AG09319 (cell line): ENCODE results near the gene SCAF11.

Experiments used
- DNase-seq: peaks from one replicate; pipeline ENCODE4 v3.0.0-alpha.2; 2010; ENCODE audit warnings: low read depth; ENCODE audit errors: extremely low read depth
- CTCF ChIP-seq: IDR thresholded peaks from 2 replicates; pipeline ENCODE4 v1.5.1; 2011; ENCODE audit warnings: low read depth, mild to moderate bottlenecking, inconsistent platforms, low read length, moderate library complexity

SCAF11 gene

GRCh38 chr12:45890276-45890675 is 100.1 kb downstream of the SCAF11 start:
- no peak for TF ChIP-seq CTCF
- no peak for DNase-seq

DNA sequence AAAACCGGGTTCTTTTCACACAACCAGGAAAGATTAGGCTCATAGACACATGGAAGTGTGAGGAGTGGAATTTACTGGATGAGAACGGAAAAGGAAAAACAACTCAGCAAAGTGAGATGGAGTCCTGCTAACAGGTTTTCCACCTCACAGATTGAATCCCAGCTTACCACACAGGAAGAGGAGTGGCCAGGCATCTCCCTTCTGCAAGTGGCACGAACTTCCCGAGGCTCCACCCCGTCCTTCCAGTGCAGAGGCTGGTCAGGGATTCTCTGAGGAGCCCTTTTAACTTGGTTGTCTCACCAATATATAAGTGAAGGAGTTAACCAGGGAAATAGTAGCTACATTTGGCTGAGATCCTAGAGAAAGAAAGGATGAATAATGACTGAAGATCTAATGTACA is 102.8 kb downstream of the SCAF11 start:
- no peak for DNase-seq
- no peak for TF ChIP-seq CTCF

- TF ChIP-seq CTCF: no peak
- DNase-seq: no peak
Observed at GRCh38 chr12:45886685-45887084, 103.7 kb downstream of the SCAF11 start.

GRCh38 chr12:45883187-45883586 is 107.2 kb downstream of the SCAF11 start:
- no peak for TF ChIP-seq CTCF
- no peak for DNase-seq

- DNase-seq: no peak
- TF ChIP-seq CTCF: no peak
Observed at GRCh38 chr12:45880533-45880932, 109.8 kb downstream of the SCAF11 start.

GRCh38 chr12:45879363-45879895 is 110.9 kb downstream of the SCAF11 start:
- no peak for TF ChIP-seq CTCF
- DNase-seq: no peak

DNA sequence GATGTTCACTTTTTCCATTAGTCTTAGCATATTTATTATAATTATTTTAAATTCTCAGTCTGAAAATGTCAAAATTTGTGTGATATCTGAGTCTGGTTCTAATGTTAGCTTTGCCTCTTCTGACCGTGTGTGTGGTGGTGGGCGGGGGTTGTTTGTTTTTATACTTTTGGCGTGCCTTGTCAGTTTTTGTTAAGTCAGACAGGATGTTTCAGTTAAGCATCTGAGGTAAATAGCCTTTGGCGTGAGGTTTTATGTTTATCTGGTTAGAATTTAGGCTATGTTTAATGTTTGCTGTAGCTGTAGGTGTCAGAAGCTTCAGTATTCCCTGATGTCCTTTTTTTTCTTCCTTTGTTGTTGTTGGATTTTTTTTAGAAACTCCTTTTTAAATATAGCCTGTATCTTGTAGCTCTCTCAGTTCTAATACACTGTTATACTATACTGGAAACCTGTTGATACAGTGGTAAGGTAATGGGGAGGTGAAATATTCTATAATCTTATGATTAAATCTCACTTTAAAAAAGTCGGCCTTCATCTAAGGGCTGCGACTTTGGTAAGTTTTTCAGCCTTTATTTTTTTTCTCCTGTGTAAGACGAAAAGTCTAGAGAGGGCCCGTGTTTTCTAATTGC is 111.6 kb downstream of the SCAF11 start:
- TF ChIP-seq CTCF: no peak
- DNase-seq: no peak
